AG10803 (cell line): ENCODE results near the gene SMIM24.
"Not testable (repeated sequence)": the region's sequence is repeated elsewhere in the genome, so short reads cannot be mapped to it uniquely, and the experiment has no call there.

Experiments
- DNase-seq: peaks from one replicate; pipeline ENCODE4 v3.0.0; 2010; ENCODE audit warnings: low read depth
- H3K4me3 ChIP-seq: 2 replicates; pipeline ENCODE4 v1.5.1; 2011; ENCODE audit warnings: mild to moderate bottlenecking, low read length, control low read depth
- TF ChIP-seq, protein P1 (sequence below): conservative IDR thresholded peaks from 2 replicates; pipeline ENCODE4 v1.5.1; 2011; ENCODE audit warnings: mild to moderate bottlenecking, low read length, control low read depth, inconsistent platforms

The SMIM24 gene

DNA sequence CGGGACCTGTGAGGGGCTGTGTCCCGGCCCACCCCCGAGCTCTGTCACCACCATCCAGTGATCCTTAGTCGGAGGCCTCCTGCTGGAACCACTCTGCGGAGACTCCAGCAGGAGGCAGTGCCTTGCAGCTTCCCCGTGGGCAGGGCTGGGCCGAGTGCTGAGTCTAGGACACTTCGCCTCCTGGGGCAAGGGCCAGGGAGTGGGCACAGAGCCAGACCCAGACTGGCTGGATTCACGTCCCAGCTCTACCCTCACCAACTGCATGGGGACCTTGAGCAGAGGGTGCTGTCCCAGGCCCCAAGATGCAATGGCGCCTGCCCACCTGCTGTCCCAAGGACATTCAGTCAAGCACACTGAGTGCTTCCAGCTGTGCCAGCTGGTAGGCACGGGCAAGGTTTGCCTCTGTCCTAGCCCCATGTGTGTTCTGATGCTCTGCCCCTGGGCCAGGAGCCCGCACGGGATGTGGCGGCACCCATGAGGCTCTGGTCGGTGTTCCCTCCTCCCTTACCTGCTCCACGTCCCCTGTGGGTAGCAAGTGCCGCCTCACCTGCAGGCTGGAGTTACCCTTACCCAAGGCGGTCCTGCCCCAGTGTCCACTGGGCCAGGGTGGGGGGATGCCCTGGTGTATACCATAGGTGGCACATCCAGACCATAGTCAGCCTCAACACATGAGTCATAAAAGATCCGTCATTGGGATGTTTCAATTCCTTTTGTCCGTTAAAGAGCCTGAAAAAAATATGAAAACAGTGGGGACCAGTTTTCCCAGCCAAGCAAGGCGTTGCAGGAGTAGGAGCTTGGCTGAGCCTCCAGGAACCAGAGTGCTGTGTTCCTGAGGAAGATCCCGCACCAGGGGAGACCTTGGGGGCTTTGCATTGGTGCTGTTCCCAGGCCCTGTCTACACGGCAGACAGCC, 33.2 kb upstream of the SMIM24 start:
- TF ChIP-seq, protein P1, sequence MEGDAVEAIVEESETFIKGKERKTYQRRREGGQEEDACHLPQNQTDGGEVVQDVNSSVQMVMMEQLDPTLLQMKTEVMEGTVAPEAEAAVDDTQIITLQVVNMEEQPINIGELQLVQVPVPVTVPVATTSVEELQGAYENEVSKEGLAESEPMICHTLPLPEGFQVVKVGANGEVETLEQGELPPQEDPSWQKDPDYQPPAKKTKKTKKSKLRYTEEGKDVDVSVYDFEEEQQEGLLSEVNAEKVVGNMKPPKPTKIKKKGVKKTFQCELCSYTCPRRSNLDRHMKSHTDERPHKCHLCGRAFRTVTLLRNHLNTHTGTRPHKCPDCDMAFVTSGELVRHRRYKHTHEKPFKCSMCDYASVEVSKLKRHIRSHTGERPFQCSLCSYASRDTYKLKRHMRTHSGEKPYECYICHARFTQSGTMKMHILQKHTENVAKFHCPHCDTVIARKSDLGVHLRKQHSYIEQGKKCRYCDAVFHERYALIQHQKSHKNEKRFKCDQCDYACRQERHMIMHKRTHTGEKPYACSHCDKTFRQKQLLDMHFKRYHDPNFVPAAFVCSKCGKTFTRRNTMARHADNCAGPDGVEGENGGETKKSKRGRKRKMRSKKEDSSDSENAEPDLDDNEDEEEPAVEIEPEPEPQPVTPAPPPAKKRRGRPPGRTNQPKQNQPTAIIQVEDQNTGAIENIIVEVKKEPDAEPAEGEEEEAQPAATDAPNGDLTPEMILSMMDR: no peak
- no peak overlapping the region for H3K4me3 ChIP-seq
- no peak for DNase-seq

DNA sequence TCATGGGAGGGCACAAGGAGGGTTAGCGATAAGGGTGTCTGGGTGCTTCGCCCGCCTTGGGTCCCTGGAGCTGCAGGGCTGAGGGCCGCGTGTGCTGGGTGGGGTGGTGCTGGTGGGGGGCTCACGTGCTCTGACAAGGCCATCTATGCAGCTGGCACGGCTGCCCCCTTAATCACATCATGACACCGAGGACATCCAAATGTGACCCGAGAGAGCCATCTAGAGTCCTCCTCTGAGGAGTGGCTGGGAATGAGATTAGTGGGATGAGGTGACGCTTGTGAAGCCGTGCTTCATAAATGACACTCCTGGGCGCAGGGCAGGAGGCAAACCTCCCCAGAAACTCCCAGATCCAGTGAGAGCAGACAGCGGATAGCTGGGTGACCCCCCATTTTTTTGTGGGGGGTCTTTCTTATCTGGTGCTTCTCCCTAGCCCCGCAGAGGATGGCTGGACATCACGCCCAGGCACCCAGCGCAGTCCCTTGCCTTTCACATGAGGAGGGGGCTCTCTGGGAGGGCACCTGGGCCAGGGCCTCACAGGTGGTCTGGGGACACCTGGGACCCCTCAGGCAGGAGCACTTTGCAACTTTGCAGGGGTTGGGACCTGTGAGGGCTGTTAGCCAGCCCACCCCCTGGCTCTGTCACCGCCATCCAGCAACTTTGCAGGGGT, 32.4 kb upstream of the SMIM24 start:
- DNase-seq: no peak
- H3K4me3 ChIP-seq: no peak overlapping the region
- TF ChIP-seq, protein P1: no peak

DNA sequence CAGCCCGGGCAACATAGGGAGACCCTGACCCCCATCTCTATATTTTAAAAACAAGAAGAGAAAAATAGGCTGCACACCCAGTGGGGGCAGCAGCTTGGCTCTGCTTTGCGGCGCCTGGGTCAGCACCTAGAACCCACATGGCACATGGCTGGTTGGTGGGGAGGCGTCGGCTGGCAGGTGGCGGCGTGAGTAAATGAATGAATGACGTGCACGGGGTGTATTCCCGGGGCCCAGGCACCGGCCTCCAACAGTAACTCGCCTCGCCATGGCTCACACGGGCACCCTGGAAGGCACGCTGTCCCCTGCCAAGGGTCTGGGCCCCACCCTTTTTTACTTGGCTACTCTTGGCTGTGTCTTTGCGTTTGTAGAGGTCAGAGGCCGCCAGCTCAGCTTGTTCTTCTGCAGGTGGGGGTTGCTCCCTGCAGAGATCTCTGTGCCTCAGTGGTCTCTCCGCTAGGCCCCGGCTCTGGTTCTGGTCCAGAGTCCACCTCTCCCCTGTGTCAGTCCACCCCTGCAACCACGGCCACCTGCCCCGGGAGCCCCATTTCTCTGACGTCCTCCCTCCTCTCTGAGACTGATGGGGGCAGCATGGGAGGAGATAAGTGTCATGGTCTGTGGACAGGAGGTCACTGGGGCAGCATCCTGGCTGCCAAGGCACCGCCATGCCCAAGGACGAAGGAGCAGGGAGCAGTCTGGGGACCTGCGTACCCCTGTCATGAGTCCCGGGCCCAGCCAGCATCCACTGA, 31.4 kb upstream of the SMIM24 start:
- TF ChIP-seq, protein P1: no peak

DNA sequence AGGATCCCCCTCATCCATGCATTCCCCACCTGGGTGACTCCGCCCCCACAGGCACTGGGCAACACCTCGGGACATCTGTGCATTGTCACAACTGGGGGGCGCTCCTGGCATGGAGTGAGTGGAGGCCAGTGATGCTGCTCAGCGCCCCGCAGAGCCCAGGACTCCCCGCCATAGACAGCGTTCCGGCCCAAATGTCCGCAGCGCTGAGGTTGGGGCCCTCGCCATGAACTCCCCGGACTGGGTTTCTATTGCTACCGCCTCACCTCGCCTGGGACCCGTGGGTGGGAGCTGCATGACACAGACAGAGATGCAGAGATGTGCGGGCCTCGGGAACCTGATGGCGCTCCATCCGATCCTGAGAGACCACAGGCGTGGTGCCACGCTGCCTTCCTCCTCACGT, 30.4 kb upstream of the SMIM24 start:
- H3K4me3 ChIP-seq: no peak overlapping the region
- TF ChIP-seq, protein P1: no peak
- DNase-seq: no peak

More for the DNA sequence above, 31.4 kb upstream of the SMIM24 start:
- H3K4me3 ChIP-seq: no peak overlapping the region
- no peak for DNase-seq

DNA sequence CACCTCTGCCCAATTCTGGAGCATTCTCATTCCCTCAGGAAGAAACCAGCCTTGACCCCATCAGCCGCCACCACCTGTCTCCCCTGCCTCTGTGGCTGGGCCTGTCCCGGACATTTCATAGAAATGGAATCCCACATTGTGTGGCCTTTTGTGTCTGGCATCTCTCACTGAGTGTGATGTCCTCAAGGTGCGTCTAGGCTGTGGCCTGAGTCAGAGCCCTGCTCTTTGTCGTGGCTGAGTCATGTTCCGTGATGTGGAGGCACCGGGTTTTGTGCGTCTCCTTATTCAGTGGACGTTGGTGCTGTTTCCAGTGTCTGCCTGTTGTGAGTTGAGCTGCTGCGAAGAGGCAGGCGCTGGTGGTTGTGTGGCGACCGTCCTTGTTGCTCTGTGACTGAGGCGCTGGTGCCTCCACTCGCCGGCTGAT, 29.3 kb upstream of the SMIM24 start:
- peak; percentile 33 for DNase-seq
- TF ChIP-seq, protein P1: no peak
- H3K4me3 ChIP-seq: no peak overlapping the region

DNA sequence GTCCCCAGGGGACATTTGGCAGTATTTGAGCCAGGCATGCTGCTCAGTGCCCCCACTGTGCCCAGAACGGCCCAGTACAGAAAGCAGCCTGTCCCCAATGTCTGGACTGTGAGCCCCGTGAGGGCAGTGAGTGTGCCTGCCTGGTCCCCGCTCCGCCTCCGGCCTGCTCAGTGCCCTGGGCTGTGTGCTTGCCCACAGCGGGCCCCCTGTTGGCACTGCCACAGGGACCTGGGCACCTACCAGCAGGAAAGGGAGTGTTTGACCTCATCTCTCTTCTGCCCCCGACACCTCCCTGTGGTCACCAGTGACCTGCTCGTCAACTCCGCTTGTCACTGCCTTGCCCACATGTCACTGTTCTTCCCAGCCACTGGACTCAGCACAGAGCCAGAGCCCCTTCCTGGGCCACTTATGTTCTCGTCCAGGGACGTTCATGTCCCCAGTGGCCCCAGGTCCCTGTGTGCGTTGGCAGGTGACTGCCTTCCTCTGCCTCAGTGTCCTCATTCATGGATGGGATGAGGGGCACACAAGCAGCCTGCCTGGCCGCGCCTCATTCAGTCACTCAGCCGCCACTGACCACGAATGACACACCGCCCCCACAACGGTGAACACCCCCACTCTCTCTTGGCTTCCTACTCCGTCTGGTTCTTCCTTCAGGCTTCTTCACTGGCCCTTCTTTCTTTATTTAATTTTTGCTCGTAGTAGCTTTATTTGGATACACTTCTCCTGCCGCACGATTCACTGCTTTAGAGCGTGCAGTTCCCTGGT, 28.6 kb upstream of the SMIM24 start:
- DNase-seq: no peak
- TF ChIP-seq, protein P1: no peak
- no peak overlapping the region for H3K4me3 ChIP-seq

DNA sequence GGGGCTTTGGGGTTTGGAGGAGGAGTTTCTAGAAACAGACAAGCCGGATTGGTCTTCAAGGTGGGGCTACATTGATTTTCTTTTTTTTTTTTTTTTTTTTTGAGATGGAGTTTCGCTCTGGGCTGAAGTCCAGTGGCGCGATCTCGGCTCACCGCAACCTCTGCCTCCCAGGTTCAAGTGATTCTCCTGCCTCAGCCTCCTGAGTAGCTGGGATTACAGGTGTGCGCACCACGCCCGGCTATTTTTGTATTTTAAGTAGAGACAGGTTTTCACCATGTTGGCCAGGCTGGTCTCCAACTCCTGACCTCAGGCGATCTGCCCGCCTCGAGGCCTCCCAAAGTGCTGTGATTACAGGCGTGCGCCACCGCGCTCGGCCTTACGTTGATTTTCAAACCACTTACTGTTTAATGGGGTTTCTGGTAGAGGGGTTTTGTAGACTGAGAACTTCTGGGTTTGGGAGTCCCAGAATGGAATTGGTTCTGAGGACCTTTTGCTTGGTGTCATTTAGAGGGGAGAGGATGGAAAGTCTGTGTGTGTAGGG, 27.9 kb upstream of the SMIM24 start:
- DNase-seq, H3K4me3 ChIP-seq: not testable (repeated sequence)
